Endothelial cell of umbilical vein (primary cell): ENCODE data around the gene XPOT. TPM values are rescaled to one million over a fixed set of nuclear protein-coding genes. Genes with fewer than 3 reads are reported as not detected.

ENCODE experiments used
- BruUV-seq: library from RNA; stranded (reverse); fragments of 400-500 nt; replicated peaks from 2 replicates; lab custom pipeline; 2021; lab: Mats Ljungman, UMichigan
- CTCF ChIA-PET: fragments of 300-600, 350-600 bp; sonication (Branson Sonifier 250); formaldehyde crosslinking; loops from one replicate; lab custom pipeline; 2021; ENCODE audit warnings: antibody characterized with exemption, inconsistent platforms; lab: Charles Lee
- POLR2A ChIA-PET: fragments of 300-600, 350-600 bp; sonication (Branson Sonifier 250); formaldehyde crosslinking; loops from one replicate; lab custom pipeline; 2021; ENCODE audit warnings: antibody characterized with exemption, inconsistent platforms; lab: Charles Lee
- DNase-seq: peaks from one replicate; pipeline ENCODE4 v3.0.0-alpha.2; 2011; ENCODE audit warnings: low read depth, low spot score
- FAIRE-seq: peaks from 2 replicates; lab custom pipeline; 2011; peaks lifted over from hg19 to GRCh38; lab: Jason Lieb, UNC
- H2AFZ ChIP-seq: 2 replicates; pipeline ENCODE4 v1.6.0; 2012; ENCODE audit warnings: low read depth, low read length, control low read depth, inconsistent platforms
- H3K27ac ChIP-seq: 2 replicates; pipeline ENCODE4 v1.5.1; 2011; ENCODE audit warnings: low read depth, mild to moderate bottlenecking, control low read depth, low read length, moderate library complexity; ENCODE audit not compliant: insufficient read depth
- H3K27me3 ChIP-seq, 2 experiments: 2 replicates each; pipeline versions ENCODE4 v1.6.0 to v1.6.1; 2011; ENCODE audit warnings: low read length in 2 of 2, mixed read lengths in 1 of 2; ENCODE audit not compliant: control insufficient read depth in 2 of 2, insufficient read depth in 2 of 2
- H3K36me3 ChIP-seq, 2 experiments: 2 replicates in 1 of 2; 3 replicates in 1 of 2; pipeline ENCODE4 v1.5.1; 2011; ENCODE audit warnings: low read length in 2 of 2, mild to moderate bottlenecking in 1 of 2, moderate library complexity in 1 of 2; ENCODE audit not compliant: control insufficient read depth in 2 of 2, insufficient read depth in 2 of 2; ENCODE audit errors: extremely low read depth in 1 of 2
- H3K4me1 ChIP-seq: 3 replicates; pipeline ENCODE4 v1.5.1; 2011; ENCODE audit warnings: mild to moderate bottlenecking, low read length; ENCODE audit not compliant: control insufficient read depth, insufficient read depth; ENCODE audit errors: extremely low read depth
- H3K4me2 ChIP-seq: 2 replicates; pipeline ENCODE4 v1.6.1; 2011; ENCODE audit warnings: low read length, control low read depth, mixed read lengths; ENCODE audit not compliant: insufficient read depth
- H3K4me3 ChIP-seq, 3 experiments: fragments of 200-600 bp in 1 of 3; sonication (generic), shearing (Covaris generic) in 1 of 3; replicated peaks in 1 of 3; 2 replicates each; pipeline ENCODE4 v1.5.1; 2011 to 2016; ENCODE audit warnings: control low read depth in 3 of 3, low read length in 3 of 3, mild to moderate bottlenecking in 2 of 3, inconsistent platforms in 1 of 3, low read depth in 1 of 3, moderate library complexity in 1 of 3; ENCODE audit not compliant: insufficient read depth in 1 of 3
- H3K79me2 ChIP-seq: 2 replicates; pipeline ENCODE4 v1.6.0; 2012; ENCODE audit warnings: low read length, inconsistent platforms; ENCODE audit not compliant: control insufficient read depth, insufficient read depth
- H3K9ac ChIP-seq: replicated peaks from 2 replicates; pipeline ENCODE3; 2011; ENCODE audit warnings: low read length, control low read depth; ENCODE audit not compliant: insufficient read depth; ENCODE audit errors: extremely low read depth
- H3K9me1 ChIP-seq: replicated peaks from 3 replicates; pipeline ENCODE4 v1.6.0; 2011; ENCODE audit warnings: mild to moderate bottlenecking, low read length; ENCODE audit not compliant: control insufficient read depth, insufficient read depth; ENCODE audit errors: extremely low read depth
- H3K9me3 ChIP-seq: replicated peaks from 2 replicates; pipeline ENCODE4 v1.5.1; 2012; ENCODE audit warnings: low read length, inconsistent platforms; ENCODE audit not compliant: control insufficient read depth, insufficient read depth
- H4K20me1 ChIP-seq: replicated peaks from 2 replicates; pipeline ENCODE3; 2011; ENCODE audit warnings: mild to moderate bottlenecking, low read length; ENCODE audit not compliant: control insufficient read depth, insufficient read depth; ENCODE audit errors: extremely low read depth
- EZH2 ChIP-seq: IDR thresholded peaks from 2 replicates; pipeline ENCODE4 v1.6.1; 2012; ENCODE audit warnings: borderline replicate concordance, low read depth, mild to moderate bottlenecking, moderate library complexity, low read length, inconsistent platforms; ENCODE audit not compliant: severe bottlenecking
- FOS ChIP-seq: IDR thresholded peaks from 2 replicates; pipeline ENCODE4 v1.6.1; 2011; ENCODE audit warnings: mild to moderate bottlenecking, low read length, moderate library complexity, borderline replicate concordance; ENCODE audit not compliant: insufficient read depth
- GATA2 ChIP-seq: IDR thresholded peaks from 2 replicates; pipeline ENCODE4 v1.7.0; 2011; ENCODE audit warnings: low read depth, mild to moderate bottlenecking, moderate library complexity, mixed read lengths, low read length; ENCODE audit not compliant: insufficient read length, insufficient read depth
- JUN ChIP-seq: IDR thresholded peaks from 2 replicates; pipeline ENCODE4 v1.6.1; 2011; ENCODE audit warnings: borderline replicate concordance, low read depth; ENCODE audit not compliant: insufficient read length, insufficient read depth
- MYC ChIP-seq: IDR thresholded peaks from one replicate; pipeline ENCODE4 v1.6.1; 2011; ENCODE audit warnings: mild to moderate bottlenecking, low read depth, low read length
- POLR2A ChIP-seq: IDR thresholded peaks from 2 replicates; pipeline ENCODE4 v1.6.1; 2012; ENCODE audit warnings: low read depth, mild to moderate bottlenecking, control low read depth, low read length
- POLR2AphosphoS5 ChIP-seq: IDR thresholded peaks from 2 replicates; pipeline ENCODE4 v1.6.1; 2012; ENCODE audit warnings: low read depth, mild to moderate bottlenecking, control low read depth, low read length, moderate library complexity; ENCODE audit not compliant: insufficient read depth
- dilution Hi-C: fragments of 300-500 bp; cut with MboI; formaldehyde crosslinking; loops from one replicate; pipeline ENCODE4 v1.15.0; 2019; ENCODE audit warnings: low sequenced_read_pairs; ENCODE audit not compliant: extremely low pct_ligation_motif_present
- intact Hi-C: fragments of 100-400 bp; cut with micrococcal nuclease; formaldehyde crosslinking; loops from one replicate; pipeline ENCODE4 v1.10.0; 2022
- polyA plus RNA-seq, 4 experiments: library from polyadenylated mRNA; depleted of rRNA in 3 of 4; stranded (reverse) in 3 of 4; unstranded in 1 of 4; fragments of >200 nt; gene quantifications; 2 replicates each; pipeline versions ENCODE4 v1.2.1 to v1.2.3, GENCODE V29; 2011 to 2012; ENCODE audit warnings: missing spikeins in 1 of 4
- total RNA-seq: library from RNA; stranded (reverse); gene quantifications from 2 replicates; pipeline ENCODE4 v1.2.3, GENCODE V29; 2021
- TF ChIP-seq, protein P1 (sequence below): IDR thresholded peaks from 2 replicates; pipeline ENCODE4 v1.6.1; 2011; ENCODE audit not compliant: insufficient read depth, insufficient read length
- TF ChIP-seq, protein P2 (sequence below), 2 donors: IDR thresholded peaks; 1 replicate in 1 of 2; 2 replicates in 1 of 2; pipeline ENCODE4 v1.5.1; 2011; ENCODE audit warnings: low read length in 2 of 2, mild to moderate bottlenecking in 2 of 2, moderate library complexity in 2 of 2, control low read depth in 1 of 2, inconsistent platforms in 1 of 2, low read depth in 1 of 2; ENCODE audit not compliant: insufficient read depth in 1 of 2; ENCODE audit errors: extremely low read depth in 1 of 2

The XPOT gene
- total and polyA plus RNA-seq, 2 donors (not counting 3 experiments of a cell fraction or from before 2014, with no cell fraction given): 21.9 to 88.9 TPM

GRCh38 chr12:64480148-64480547, 76.0 kb downstream of the XPOT start:
- no peak overlapping the region for H3K4me3 ChIP-seq
- no peaks in the 10 kb centered on the region for H3K4me1 ChIP-seq
- DNase-seq (no peak), FAIRE-seq (no peak)
- no peak overlapping the region for H3K27ac ChIP-seq
- TF ChIP-seq, protein P1, sequence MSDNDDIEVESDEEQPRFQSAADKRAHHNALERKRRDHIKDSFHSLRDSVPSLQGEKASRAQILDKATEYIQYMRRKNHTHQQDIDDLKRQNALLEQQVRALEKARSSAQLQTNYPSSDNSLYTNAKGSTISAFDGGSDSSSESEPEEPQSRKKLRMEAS: no peak
- TF ChIP-seq, protein P2, sequence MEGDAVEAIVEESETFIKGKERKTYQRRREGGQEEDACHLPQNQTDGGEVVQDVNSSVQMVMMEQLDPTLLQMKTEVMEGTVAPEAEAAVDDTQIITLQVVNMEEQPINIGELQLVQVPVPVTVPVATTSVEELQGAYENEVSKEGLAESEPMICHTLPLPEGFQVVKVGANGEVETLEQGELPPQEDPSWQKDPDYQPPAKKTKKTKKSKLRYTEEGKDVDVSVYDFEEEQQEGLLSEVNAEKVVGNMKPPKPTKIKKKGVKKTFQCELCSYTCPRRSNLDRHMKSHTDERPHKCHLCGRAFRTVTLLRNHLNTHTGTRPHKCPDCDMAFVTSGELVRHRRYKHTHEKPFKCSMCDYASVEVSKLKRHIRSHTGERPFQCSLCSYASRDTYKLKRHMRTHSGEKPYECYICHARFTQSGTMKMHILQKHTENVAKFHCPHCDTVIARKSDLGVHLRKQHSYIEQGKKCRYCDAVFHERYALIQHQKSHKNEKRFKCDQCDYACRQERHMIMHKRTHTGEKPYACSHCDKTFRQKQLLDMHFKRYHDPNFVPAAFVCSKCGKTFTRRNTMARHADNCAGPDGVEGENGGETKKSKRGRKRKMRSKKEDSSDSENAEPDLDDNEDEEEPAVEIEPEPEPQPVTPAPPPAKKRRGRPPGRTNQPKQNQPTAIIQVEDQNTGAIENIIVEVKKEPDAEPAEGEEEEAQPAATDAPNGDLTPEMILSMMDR (IDR thresholded peaks at IDR 0.05; ENCODE audit: extremely low read depth in 1 of 2, insufficient read depth in 1 of 2, low read depth in 1 of 2, low read length in 2 of 2): no peak
- no peak for TF ChIP-seq MYC
- TF ChIP-seq EZH2: no peak
- TF ChIP-seq POLR2A: no peak
- TF ChIP-seq GATA2: no peak
- no peak for TF ChIP-seq FOS
- TF ChIP-seq JUN: no peak
- no peak for TF ChIP-seq POLR2AphosphoS5
- H3K9me1 ChIP-seq: no peaks in the 10 kb centered on the region
- ChIA-PET CTCF (no interaction called here), POLR2A (no interaction called here)
- H3K4me2 ChIP-seq: no peak overlapping the region
- H3K79me2 ChIP-seq: peaks cover 29% of the 10 kb centered on the region
- dilution Hi-C loops: no loop called here
- no peak overlapping the region for H3K9ac ChIP-seq
- H3K27me3 ChIP-seq: no peaks in the 10 kb centered on the region
- peaks cover 7 to 8% of the 10 kb centered on the region in 2 experiments for H3K36me3 ChIP-seq
- H2AFZ ChIP-seq: no peak overlapping the region
- no TSS peak for BruUV-seq
- intact Hi-C loops: no loop called here
- peaks cover 5% of the 10 kb centered on the region for H4K20me1 ChIP-seq
- no peaks in the 10 kb centered on the region for H3K9me3 ChIP-seq
